Lung (tissue), 12 donors: Measurements from ENCODE around the gene USP34. TPM values are rescaled to one million over a fixed set of nuclear protein-coding genes. Genes with fewer than 3 reads are reported as not detected.

Experiments used
- ATAC-seq: fragments of 200-7000 bp; cut with Tn5 transposase; one replicate; pipeline ENCODE4 v1.9.1; 2020; ENCODE audit warnings: moderate number of reproducible peaks; ENCODE audit not compliant: insufficient read depth, low FRiP score
- DNase-seq, 3 donors: peaks; one replicate each; pipeline ENCODE4 v3.0.0-alpha.2; 2013 to 2017
- H3K27ac ChIP-seq, 2 donors: one replicate each; pipeline ENCODE4 v1.5.1; 2013; ENCODE audit warnings: mild to moderate bottlenecking in 2 of 2, moderate library complexity in 2 of 2, control low read depth in 1 of 2, inconsistent platforms in 1 of 2, low read depth in 1 of 2, low read length in 1 of 2
- H3K27me3 ChIP-seq, 3 donors: one replicate each; pipeline ENCODE4 v1.5.1; 2013; ENCODE audit warnings: low read length in 2 of 3; ENCODE audit not compliant: control insufficient read depth in 3 of 3, insufficient read depth in 3 of 3
- H3K36me3 ChIP-seq, 4 donors: one replicate each; pipeline ENCODE4 v1.5.1; 2013; ENCODE audit warnings: low read length in 4 of 4, mild to moderate bottlenecking in 1 of 4, moderate library complexity in 1 of 4; ENCODE audit not compliant: control insufficient read depth in 4 of 4, insufficient read depth in 4 of 4
- H3K4me1 ChIP-seq, 5 donors: one replicate each; pipeline ENCODE4 v1.5.1; 2013; ENCODE audit warnings: low read length in 5 of 5, mild to moderate bottlenecking in 2 of 5, moderate library complexity in 1 of 5; ENCODE audit not compliant: control insufficient read depth in 5 of 5, insufficient read depth in 5 of 5
- H3K4me3 ChIP-seq: one replicate; pipeline ENCODE4 v1.5.1; 2013; ENCODE audit warnings: mild to moderate bottlenecking, control low read depth, moderate library complexity
- H3K9ac ChIP-seq, 2 donors: one replicate each; pipeline ENCODE4 v1.5.1; 2013; ENCODE audit warnings: low read length in 2 of 2, control low read depth in 1 of 2; ENCODE audit not compliant: insufficient read depth in 1 of 2
- H3K9me3 ChIP-seq, 4 donors: one replicate each; pipeline ENCODE4 v1.5.1; 2013; ENCODE audit warnings: low read length in 3 of 4, mild to moderate bottlenecking in 1 of 4, moderate library complexity in 1 of 4; ENCODE audit not compliant: control insufficient read depth in 4 of 4, insufficient read depth in 3 of 4
- CTCF ChIP-seq: IDR thresholded peaks from 2 replicates; pipeline ENCODE4 v1.5.1; 2012; ENCODE audit warnings: mild to moderate bottlenecking; ENCODE audit errors: control extremely low read depth, extremely low read depth
- WGBS, 2 donors: extraction: QIAGEN DNeasy Blood & Tissue Kit; methylation state at CpG; one replicate each; pipeline ENCODE4 v1.1.7; 2013; 5-methylcytosine and 5-hydroxymethylcytosine counted together
- polyA plus RNA-seq, 2 donors: library from polyadenylated mRNA; stranded (reverse); fragments of 200-250 nt; gene quantifications; one replicate each; pipeline ENCODE4 v1.2.1, GENCODE V29; 2013
- total RNA-seq, 2 donors: library from RNA; depleted of rRNA in 1 of 2; stranded (reverse); fragments of >200 nt in 1 of 2; gene quantifications; one replicate each; pipeline ENCODE4 v1.2.1, GENCODE V29; 2014 to 2021
- donor health status: control.
- donor health status: control.
- donor health status: Bipolar disorder and iron deficiency.
- donor health status: healthy.
- donor health status: DM: yes; HTN: yes; CAD: no.

The USP34 gene
- total and polyA plus RNA-seq, 4 donors = 38.7 to 233 (median 67.8) TPM

DNA sequence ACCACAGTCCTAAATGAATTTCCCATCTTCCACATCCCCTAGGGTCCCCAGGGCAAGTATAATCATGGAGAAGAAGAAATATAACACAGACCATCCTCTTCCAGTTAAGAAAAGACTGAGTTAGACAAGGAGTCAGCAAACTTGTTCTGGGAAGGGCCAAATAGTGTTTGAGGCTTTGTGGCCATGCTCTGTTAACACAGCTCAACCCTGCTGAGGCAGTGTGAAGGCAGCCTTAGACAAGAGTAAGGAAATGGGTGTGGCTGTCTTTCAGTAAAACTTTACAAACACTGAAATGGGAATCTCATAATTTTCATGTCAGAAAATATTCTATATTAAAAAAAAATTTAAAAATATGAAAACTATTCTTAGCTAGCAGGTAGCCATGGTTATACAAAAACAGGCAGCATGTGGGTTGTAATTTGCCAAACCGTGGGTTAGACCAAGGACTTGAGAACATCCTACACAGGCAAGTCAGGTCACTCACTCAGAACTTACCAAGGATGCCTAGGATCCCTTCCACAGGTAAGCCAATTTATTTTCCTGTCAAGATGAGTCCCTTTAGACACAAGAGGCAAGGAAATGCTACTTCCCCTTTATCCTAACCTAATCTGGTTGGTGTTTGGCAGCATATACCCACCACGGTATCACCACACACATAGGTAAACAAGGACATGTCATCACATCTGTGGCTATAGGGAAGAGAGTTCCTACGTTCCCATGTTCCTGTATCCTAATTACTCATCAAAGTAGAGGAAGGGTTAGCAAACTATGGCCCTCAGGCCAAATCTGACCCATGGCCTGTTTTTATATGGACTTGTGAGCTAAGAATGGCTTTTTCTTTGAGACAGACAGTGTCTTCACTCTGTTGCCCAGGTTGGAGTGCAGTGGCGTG lies 277.0 kb downstream of the USP34 start:
- DNase-seq (no peak), ATAC-seq (no peak)
- no peaks in the 10 kb centered on the region for H3K27me3 ChIP-seq
- TF ChIP-seq CTCF = no peak
- H3K4me1 ChIP-seq = peaks cover 0 to 6% (median 0%) of the 10 kb centered on the region in 5 donors
- H3K36me3 ChIP-seq = peaks cover 7 to 24% (median 14%) of the 10 kb centered on the region in 4 donors
- H3K4me3 ChIP-seq = no peak overlapping the region
- no peak overlapping the region for H3K27ac ChIP-seq
- no peaks in the 10 kb centered on the region for H3K9me3 ChIP-seq
- H3K9ac ChIP-seq = no peak overlapping the region
- 70 to 74% methylated on average over 4 of the region's 4 CpGs for WGBS, 2 donors

- peaks cover 37 to 66% (median 61%) of the 10 kb centered on the region in 4 donors for H3K36me3 ChIP-seq
- H3K27me3 ChIP-seq = no peaks in the 10 kb centered on the region
- H3K9me3 ChIP-seq = no peaks in the 10 kb centered on the region
- no peak for DNase-seq
- WGBS, 2 donors = 86 to 92% methylated on average over 4 of the region's 4 CpGs
- H3K4me3 ChIP-seq = no peak overlapping the region
- H3K27ac ChIP-seq = no peak overlapping the region
- H3K4me1 ChIP-seq = peaks cover 0 to 8% (median 0%) of the 10 kb centered on the region in 5 donors
- ATAC-seq = no peak
- no peak for TF ChIP-seq CTCF
- H3K9ac ChIP-seq = no peak overlapping the region
Observed at GRCh38 chr2:61187085-61187484, 283.8 kb downstream of the USP34 start.

GRCh38 chr2:61185231-61185728 lies 285.6 kb downstream of the USP34 start:
- no peak for ATAC-seq
- H3K36me3 ChIP-seq = peaks cover 43 to 74% (median 70%) of the 10 kb centered on the region in 4 donors
- TF ChIP-seq CTCF = no peak
- H3K4me1 ChIP-seq = peaks cover 4 to 14% (median 13%) of the 10 kb centered on the region in 5 donors
- H3K9ac ChIP-seq = no peak overlapping the region
- H3K27me3 ChIP-seq = no peaks in the 10 kb centered on the region
- H3K9me3 ChIP-seq = no peaks in the 10 kb centered on the region
- no peak overlapping the region for H3K4me3 ChIP-seq
- no peak overlapping the region for H3K27ac ChIP-seq
- no peak for DNase-seq
